HG03097 (cell line): Measurements from ENCODE around the gene CYB5B.

Source experiments
- ATAC-seq: cut with Tn5 transposase; IDR thresholded peaks from one replicate; pipeline ENCODE4 v1.9.1; 2021; ENCODE audit not compliant: unreplicated experiment, low FRiP score

CYB5B gene, protein sequence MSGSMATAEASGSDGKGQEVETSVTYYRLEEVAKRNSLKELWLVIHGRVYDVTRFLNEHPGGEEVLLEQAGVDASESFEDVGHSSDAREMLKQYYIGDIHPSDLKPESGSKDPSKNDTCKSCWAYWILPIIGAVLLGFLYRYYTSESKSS

DNA sequence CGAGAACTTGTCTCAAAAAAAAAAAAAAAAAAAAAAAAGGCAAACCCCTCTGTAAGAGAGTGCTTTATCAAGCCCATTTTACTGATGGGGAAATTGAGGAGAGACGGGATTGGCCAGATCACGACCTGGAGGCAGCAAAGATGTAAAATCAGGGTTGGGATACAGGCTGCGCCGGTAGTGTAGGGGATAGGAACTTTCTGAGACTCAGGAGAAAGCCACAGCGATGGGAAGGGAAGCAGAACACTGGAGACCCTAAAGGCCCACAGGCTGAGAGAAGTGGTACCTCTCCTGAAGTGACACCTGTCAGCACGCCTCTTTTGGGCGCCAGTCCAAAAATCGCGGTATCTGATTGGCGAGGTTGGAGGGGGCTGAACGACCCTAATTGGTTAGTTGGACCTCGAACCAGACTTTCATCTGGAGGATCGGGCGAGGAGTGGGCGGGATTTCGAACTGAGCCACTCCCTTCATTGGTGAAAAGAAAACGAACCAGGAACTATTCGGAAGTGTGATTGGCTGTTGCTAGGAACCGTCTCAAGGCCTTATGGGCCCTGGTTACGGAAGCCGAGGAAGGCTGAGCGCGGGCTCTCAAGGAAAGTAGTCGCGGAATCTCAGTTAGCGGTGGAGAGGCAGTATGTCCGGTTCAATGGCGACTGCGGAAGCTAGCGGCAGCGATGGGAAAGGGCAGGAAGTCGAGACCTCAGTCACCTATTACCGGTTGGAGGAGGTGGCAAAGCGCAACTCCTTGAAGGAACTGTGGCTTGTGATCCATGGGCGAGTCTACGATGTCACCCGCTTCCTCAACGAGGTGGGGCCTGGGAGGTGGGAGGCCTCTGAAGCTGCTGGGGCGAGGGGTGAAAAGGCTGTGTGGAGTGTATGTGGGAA is at the start of gene CYB5B:
CYB5B (plus strand) TSS at position 567 of the 882 bp plus-strand sequence; CDS start at position 632, 65 bp downstream.
- peak; percentile 87 for ATAC-seq

DNA sequence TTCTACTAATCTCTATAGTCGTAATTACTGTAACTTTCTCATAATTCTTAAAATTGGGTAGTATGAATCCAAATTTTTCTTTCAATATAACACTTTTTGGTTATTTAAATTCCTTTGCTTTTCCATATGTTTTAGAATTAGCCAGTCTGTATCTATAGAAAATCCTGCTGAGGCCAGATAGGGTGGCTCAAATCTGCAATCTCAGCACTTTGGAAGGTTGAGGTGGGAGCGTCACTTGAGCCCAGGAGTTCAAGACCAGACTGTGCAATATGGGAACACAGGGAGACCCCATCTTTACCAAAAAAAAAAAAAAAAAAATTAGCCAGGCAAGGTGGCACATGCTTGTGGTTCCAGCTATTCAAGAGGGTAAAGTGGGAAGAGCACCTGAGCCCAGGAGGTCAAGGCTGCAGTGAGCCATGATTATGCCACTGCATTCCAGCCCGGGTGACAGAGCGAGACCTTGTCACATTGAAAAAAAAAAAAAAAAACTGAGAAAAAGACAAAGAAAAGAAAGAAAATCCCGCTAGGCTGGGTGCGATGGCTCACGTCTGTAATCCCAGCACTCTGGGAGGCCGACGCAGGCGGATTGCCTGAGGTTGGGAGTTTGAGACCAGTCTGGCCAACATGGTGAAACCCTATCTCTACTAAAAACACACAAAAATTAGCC is 47.9 kb upstream of the CYB5B start:
- ATAC-seq = no peak

DNA sequence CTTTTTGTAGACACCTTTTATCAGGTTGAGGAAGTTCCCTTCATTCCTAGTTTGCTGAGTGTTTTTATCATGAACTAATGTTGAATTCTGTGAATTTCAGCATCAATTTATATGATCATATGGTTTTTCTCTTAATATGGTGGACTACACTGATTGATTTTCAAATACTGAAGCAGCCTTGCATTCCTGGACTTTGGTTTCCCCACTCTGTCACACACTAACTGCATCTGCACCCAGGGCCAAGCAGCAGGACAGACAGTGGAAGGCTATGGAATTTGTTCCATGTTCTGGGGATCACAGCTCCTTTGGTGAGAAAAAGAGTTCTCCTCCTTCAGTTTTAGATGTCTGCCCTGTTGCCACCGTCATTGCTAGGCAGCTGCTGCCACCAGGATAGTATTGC is 46.4 kb upstream of the CYB5B start:
- ATAC-seq = no peak

DNA sequence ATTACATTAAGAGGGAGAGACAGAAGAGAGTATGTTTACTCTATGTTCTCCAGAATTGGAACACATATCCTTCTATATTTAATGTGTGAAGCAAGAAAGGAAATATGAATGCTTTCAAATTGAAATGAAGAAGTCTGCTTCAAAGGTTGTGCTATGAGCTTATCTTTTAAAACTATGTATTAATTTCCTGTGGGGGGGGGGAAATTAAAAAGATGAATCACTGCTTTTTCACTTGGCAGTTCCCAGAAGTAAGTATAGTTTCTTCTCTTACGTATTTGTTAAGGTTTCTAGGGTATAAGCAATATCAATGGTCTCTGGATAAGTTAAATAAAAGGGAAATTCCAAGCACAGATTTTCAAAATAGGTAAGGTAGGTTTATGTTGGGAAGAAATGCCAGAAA is 45.7 kb upstream of the CYB5B start:
- ATAC-seq = no peak

DNA sequence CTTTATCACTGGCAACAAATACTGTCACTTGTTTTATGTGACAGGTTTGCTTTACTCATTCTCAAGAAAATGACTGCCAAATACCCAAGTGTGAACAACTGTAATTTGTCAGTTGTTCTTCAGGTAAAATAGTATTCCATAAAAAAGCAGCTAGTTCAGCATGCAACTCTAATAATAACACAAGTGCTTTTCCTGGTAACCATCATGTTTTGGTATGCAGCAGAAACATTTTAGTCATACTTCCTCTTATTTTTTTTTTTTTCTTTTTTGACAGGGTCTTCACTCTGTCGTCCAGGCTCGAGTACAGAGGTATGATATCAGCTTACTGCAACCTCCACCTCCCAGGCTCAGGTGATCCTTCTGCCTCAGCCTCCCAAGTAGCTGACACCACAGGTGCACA is 43.2 kb upstream of the CYB5B start:
- ATAC-seq = no peak

DNA sequence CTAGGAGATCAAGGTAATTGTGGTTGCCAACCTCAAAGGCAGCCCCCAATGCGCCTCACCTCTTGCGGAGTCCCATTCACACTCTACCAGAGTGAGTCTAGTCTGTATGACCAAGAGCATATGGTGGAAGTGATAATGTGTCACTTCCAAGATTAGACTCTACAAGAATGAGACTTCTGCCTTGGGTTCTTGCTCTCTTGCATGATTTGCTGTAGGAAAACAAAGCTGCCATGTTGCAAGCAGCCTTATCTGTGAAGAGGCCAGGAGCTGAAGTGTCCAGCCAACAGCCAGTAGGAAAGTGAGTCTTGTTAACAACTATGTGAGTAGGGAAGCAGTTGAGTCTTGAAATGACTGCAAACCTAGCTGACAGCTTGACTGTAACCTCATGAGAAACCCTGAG is 42.0 kb upstream of the CYB5B start:
- ATAC-seq = no peak

GRCh38 chr16:69384974-69385373 is 39.4 kb upstream of the CYB5B start:
- no peak for ATAC-seq

DNA sequence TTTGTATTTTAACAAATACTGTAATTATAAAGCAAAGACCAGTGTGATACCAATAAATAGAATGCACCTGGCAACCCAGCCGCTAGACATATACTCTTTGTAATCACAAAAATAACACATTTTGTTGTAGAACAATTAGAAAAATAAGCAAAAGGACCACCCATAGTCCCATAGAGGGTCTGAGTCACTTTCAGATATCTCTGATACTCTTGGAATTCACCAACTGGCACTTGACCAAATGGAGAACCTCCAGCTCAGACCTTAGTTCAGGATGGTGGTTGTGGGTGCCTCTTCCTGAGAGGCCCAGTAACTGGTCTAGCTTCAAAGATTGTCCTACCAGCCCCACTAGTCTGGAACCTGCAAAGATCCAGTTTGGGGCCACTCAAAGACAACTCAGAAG is 37.8 kb upstream of the CYB5B start:
- ATAC-seq = no peak

DNA sequence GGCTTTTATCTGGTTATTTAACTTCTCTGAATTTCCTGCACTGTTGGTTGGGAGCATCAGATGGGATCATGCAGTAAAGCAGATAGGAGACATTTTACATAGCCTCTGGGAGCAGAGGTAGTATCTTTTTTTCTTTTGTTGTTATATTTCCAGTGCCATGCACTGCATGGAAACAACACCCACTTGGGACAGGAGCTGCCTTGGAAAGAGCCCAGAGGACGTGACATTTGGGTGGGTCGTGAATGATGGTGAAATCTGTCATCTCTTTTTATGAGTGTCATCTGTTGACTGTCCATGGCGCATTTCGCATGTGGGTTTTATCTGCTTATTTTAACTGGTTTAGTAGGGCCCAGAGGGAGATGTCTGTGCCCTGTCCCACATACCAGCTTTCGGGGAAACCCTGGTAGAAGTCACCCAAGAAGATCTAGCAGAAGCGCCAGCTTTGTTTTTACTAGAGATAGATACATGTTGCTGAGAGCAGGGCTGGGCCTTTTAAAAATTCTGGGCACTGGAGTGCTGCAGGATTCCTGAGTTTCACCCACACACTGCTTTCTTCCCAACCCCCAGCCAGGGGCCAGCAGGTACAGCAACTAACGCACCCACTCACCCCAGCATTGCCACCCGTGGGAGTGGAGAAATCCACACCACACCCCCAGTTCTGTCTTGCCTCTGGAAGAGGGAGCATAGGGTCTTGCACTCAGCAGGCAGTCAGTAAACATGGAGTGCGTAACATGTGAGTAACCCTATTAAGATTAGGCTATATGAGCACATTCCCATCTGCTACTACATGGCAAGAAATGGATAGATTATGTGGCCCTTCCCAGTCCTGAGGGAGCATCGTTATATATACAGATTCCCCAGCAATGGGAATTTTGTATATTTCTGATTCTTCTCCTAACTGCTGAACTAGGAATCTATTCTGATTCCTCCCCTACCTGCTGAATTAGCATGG is 30.2 kb upstream of the CYB5B start:
- no peak for ATAC-seq

GRCh38 chr16:69395859-69396186 is 28.6 kb upstream of the CYB5B start:
- no peak for ATAC-seq

GRCh38 chr16:69396187-69397061 is 28.0 kb upstream of the CYB5B start:
- ATAC-seq = no peak

DNA sequence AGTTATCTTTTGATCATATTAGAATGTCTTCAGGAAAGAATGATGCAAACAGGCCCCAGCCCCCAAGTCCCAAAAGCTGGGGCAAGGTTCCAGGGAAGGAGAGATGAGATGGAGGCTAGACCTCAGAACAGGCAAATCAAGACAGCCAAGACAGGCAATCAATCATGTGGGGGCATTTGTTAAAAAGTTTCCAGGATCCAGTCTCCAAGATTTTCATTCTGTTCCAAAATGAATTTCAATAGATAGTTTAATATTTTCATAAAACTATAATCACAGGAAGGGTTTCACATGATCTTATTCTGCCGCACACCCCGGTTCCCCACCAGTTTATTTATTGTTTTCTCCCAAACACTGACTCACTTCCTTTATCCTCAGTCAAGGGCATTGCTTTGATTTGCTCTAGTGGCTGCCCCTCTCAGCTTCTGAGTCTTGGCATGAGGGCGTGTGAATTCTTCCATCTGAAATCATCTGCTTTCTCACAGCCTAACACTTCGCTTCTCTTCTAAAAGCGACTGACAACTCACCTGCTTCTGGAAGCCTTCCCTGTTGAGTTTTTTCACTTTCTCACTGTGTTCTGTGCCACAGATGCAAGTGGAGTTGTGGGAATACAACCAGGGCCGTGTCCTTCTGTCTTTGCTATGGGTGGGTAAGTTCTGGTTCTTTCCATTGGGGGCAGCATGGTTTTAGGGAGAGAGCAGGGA is 26.4 kb upstream of the CYB5B start:
- no peak for ATAC-seq

GRCh38 chr16:69399361-69399760 is 25.1 kb upstream of the CYB5B start:
- ATAC-seq = no peak

- ATAC-seq = no peak
Observed at GRCh38 chr16:69402439-69402838, 22.0 kb upstream of the CYB5B start.

- no peak for ATAC-seq
Observed at GRCh38 chr16:69404275-69404805, 20.1 kb upstream of the CYB5B start.

GRCh38 chr16:69405326-69405725 is 19.1 kb upstream of the CYB5B start:
- ATAC-seq = no peak

DNA sequence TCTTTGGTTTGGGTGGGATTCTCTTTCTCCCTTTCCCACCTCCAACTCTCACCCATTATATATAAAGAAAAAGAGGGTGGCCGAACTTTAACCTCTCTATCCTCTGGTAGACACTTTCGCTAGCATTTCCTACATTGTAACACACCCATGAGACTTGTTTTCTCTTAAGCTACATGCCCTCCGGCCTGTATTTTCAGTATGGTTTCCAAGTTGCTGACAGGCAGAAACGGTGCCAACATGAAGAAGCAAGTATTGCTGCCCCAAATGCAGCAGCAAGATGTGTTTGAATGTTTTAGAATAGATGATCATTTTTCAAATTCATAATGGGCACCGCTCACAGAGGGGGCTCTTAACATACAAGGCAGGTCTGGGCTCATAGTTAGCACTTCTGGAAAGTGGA is 18.7 kb upstream of the CYB5B start:
- no peak for ATAC-seq

- no peak for ATAC-seq
Observed at GRCh38 chr16:69406780-69407331, 17.6 kb upstream of the CYB5B start.
